NT2/D1 (cell line): ENCODE measurements around the gene IQUB.

Experiments
- SUZ12 ChIP-seq: IDR thresholded peaks from 2 replicates; pipeline ENCODE4 v1.6.1; 2011; ENCODE audit not compliant: insufficient read length, insufficient read depth; ENCODE audit errors: extremely low read depth
- ZNF274 ChIP-seq: IDR thresholded peaks from 2 replicates; pipeline ENCODE4 v1.6.1; 2011; ENCODE audit warnings: mild to moderate bottlenecking, low read depth, low read length

DNA sequence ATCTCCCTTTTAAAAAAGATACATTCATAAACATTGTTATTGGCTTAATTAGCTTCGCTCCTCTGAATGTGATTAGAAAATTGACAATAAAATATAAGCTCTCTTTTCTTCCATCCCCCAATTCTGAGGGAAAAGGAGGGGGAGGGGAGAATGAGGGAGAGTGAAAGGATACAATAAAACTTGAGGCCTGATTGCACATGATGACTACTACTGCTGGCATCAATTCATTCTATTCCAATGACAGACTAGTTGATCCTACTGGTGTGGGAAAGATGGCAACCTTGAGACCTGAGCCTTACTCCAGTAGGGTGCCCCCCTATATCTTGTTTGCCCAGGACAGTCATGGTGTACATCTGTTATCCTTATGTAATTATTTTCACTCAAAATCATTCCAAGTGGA, 4.5 kb upstream of the IQUB start:
- TF ChIP-seq ZNF274: no peak
- no peak for TF ChIP-seq SUZ12
